Neutrophil (primary cell): Measurements from ENCODE around the gene PLEKHO1.
A peak's percentile ranks its signal among the peaks of the same experiment; 100 is the strongest.

Source experiments
- H3K27ac ChIP-seq: fragments of 200-600 bp; sonication (generic); 2 replicates; pipeline ENCODE4 v1.5.1; 2016; ENCODE audit warnings: mild to moderate bottlenecking, moderate library complexity
- H3K27me3 ChIP-seq: fragments of 200-600 bp; sonication (generic); 2 replicates; pipeline ENCODE4 v1.6.0; 2016; ENCODE audit warnings: mild to moderate bottlenecking
- H3K36me3 ChIP-seq: fragments of 200-600 bp; sonication (generic); 2 replicates; pipeline ENCODE4 v1.5.1; 2017
- H3K4me1 ChIP-seq, 2 experiments: fragments of 200-600 bp in 1 of 2; sonication (generic) in 1 of 2; 1 replicate in 1 of 2; 2 replicates in 1 of 2; pipeline versions ENCODE4 v1.5.1 to v1.6.1; 2013 to 2016; ENCODE audit warnings: low read depth in 1 of 2, low read length in 1 of 2, mild to moderate bottlenecking in 1 of 2, moderate library complexity in 1 of 2; ENCODE audit not compliant: control insufficient read depth in 1 of 2, insufficient read depth in 1 of 2
- H3K4me3 ChIP-seq, 2 experiments: fragments of 200-600 bp in 1 of 2; sonication (generic) in 1 of 2; 1 replicate in 1 of 2; 2 replicates in 1 of 2; pipeline ENCODE4 v1.5.1; 2013 to 2016; ENCODE audit warnings: low read depth in 1 of 2, low read length in 1 of 2, mild to moderate bottlenecking in 1 of 2, moderate library complexity in 1 of 2
- H3K9me3 ChIP-seq: fragments of 200-600 bp; sonication (generic); 2 replicates; pipeline ENCODE4 v1.5.1; 2016
- TF ChIP-seq, protein P1 (sequence below): fragments of 200-600 bp; sonication (generic); IDR thresholded peaks from 2 replicates; pipeline ENCODE4 v1.5.1; 2016; ENCODE audit warnings: antibody characterized with exemption

PLEKHO1 gene

DNA sequence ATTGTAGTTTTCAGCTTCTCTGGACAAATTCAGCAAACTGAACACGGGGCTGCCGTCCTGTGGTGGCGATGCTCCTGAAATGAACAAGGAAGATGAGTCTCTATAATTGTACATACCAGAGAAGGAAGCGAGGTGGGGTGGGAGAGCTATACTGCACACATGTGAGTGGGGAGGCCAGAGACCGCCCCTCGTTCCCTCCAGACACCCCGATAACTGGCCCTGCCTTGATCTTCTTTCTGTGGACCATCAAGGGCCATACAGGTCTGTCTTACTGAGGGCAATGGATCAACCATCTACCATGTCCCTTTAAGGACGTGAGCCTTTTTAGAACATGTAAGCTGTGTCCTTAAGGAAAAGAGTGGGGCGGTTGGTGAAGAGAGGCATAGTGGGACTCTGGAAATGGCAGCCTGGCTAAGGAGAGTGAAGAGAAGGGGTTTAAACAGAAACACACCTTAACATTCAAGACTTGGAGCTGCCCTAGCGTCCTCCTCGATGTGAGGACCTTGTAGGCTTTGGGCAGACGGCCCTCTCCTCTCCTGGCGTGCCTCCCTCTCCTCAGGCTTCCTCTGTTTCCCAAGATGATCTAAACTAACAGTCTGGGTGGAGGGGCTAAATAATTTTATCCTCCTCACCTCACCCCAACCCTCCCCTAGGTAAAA is 5.8 kb downstream of the PLEKHO1 start:
- TF ChIP-seq, protein P1, sequence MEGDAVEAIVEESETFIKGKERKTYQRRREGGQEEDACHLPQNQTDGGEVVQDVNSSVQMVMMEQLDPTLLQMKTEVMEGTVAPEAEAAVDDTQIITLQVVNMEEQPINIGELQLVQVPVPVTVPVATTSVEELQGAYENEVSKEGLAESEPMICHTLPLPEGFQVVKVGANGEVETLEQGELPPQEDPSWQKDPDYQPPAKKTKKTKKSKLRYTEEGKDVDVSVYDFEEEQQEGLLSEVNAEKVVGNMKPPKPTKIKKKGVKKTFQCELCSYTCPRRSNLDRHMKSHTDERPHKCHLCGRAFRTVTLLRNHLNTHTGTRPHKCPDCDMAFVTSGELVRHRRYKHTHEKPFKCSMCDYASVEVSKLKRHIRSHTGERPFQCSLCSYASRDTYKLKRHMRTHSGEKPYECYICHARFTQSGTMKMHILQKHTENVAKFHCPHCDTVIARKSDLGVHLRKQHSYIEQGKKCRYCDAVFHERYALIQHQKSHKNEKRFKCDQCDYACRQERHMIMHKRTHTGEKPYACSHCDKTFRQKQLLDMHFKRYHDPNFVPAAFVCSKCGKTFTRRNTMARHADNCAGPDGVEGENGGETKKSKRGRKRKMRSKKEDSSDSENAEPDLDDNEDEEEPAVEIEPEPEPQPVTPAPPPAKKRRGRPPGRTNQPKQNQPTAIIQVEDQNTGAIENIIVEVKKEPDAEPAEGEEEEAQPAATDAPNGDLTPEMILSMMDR: no peak
- Histone ChIP-seq H3K27ac (no peak overlapping the region), H3K9me3 (no peaks in the 10 kb centered on the region), H3K36me3 (peaks cover 84% of the 10 kb centered on the region), H3K4me3 (no peak overlapping the region), H3K4me1 (peaks cover 44 to 57% of the 10 kb centered on the region in 2 experiments), H3K27me3 (peaks cover 53% of the 10 kb centered on the region)

DNA sequence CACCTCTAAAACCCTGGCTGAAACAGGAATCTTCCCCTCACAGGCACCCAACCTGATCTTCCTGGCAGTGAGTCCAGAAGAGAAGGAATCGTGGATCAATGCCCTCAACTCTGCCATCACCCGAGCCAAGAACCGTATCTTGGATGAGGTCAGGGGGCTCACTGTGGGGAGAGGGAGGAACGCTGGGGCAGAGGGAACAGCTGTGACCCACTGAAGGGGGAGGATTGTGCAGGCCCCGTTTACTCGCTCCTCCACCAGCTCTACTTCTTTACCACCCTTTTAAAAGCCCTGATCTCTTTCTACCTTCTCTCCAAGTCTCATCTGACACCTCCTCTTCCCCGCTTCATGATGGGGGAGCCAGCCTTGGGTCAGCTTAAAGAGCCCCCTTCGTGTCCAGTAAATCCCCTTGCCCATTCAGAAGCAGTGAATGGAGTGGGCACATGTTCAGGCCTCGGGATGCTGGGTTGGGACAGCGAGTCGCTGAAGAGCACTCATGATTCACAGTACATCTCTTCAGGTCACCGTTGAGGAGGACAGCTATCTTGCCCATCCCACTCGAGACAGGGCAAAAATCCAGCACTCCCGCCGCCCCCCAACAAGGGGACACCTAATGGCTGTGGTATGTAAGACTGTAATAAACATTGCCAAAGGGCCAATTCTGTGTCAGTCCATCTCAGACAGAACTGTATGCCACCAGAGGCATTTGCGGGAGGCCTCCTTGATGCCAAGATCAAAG is 7.3 kb downstream of the PLEKHO1 start:
- Histone ChIP-seq H3K4me3 (no peak overlapping the region), H3K36me3 (peaks cover 80% of the 10 kb centered on the region), H3K27me3 (peaks cover 44% of the 10 kb centered on the region), H3K9me3 (no peaks in the 10 kb centered on the region), H3K4me1 (peaks cover 44 to 62% of the 10 kb centered on the region in 2 experiments), H3K27ac (peak overlapping the region; percentile 97)
- TF ChIP-seq, protein P1: no peak

DNA sequence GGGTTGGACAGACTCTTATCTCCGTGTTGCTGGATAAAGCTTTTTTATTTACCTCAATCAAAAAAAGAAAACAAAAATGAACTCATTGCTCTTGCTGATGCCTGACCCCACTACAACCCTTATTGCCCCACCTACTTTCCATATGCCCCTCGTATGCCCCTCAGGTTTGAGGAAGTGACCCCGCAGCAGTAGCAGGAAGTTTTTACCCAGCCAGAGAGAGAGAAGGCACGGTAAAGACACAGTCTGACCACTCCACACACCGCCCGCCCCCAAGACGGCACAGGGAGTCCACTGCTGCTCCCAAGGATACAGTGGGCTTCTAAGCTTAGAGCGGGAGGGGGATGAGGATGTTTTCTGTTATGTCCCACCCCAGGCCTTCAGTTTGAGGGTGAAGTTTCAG is 9.8 kb downstream of the PLEKHO1 start:
- H3K27me3 ChIP-seq: peaks cover 18% of the 10 kb centered on the region
- TF ChIP-seq, protein P1: no peak
- H3K4me1 ChIP-seq: peaks cover 65 to 66% of the 10 kb centered on the region in 2 experiments
- H3K4me3 ChIP-seq: peak overlapping the region; percentile 68 to 77
- H3K36me3 ChIP-seq: peaks cover 56% of the 10 kb centered on the region
- H3K9me3 ChIP-seq: no peaks in the 10 kb centered on the region
- peak overlapping the region; percentile 97 for H3K27ac ChIP-seq

DNA sequence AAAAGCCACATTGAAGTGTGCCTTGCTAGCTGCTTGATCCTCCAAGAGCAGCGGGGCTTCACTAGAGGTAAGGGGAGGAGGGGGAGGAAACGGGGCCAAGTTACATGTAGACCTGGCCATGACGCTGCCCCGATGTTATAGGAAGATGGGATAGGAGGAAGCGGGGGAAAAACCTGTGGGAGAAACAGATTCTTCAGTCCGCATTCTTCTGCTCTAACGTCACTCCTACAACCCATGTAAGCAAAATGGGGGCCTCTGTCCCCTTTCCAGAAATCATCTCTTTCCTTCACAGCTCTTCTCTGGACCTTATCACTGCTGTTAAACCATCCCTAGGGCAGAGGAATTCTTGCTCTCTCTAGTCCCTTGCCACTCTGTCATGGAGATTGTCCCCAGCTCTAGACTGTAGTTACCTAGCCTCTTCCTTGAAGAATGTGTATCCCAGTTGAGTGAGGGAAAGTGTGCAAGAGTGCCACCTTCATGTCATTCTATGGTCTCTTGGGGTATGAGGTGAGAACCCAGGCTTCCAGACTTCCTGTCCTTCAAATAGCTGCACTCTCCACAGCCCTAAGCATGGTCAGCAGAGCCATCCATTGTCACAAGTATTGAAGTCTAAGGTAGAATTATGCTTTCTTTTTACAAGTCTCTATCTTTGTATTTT is 11.4 kb downstream of the PLEKHO1 start:
- TF ChIP-seq, protein P1: no peak
- Histone ChIP-seq H3K36me3 (peaks cover 40% of the 10 kb centered on the region), H3K4me1 (peaks cover 80 to 82% of the 10 kb centered on the region in 2 experiments), H3K27me3 (peaks cover 3% of the 10 kb centered on the region), H3K27ac (peak overlapping the region; percentile 97), H3K9me3 (no peaks in the 10 kb centered on the region), H3K4me3 (peak overlapping the region; percentile 68 to 77)

DNA sequence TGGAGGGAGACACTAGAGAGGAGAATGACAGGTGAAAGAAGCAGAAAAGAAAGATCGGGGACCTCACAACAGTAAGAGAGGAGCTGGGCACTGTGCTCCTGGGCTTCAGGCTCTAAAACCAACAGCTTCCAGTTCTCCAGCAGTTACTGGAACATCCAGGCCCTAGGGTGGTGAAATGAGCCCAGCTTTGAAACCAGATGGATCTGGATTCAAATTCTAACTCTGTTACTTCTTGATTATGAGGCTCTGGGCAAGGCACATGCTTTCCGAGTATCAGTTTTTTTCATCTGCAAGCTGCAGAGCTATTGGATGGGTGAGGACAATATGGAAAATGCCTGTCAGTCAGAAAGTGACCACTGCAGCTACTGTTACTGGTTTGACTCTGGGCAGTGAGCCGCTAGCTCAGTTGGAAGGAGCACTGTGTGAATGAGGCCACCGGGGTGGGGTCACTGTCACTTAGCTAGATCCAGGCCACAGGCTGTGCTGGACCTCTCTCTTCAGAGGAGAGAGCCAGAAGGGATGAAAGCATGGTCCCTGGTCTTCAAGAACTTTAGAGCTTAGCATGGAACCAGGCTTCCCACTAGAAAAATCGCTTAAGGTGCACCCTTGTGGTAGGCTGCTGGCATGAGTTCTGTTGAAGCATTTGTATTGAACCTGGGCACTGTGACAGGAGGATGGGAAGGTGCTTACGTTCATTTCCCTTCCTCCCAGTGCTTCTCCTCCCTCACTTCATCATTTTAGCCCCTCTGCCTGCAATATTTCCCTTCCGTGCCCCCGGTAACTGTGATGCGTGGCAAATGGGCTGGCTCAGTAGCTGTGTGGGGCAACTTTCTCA is 12.2 kb downstream of the PLEKHO1 start:
- Histone ChIP-seq H3K9me3 (no peaks in the 10 kb centered on the region), H3K4me1 (peaks cover 82 to 83% of the 10 kb centered on the region in 2 experiments), H3K27ac (peak overlapping the region; percentile 97), H3K4me3 (peak overlapping the region; percentile 31 to 77), H3K36me3 (peaks cover 31% of the 10 kb centered on the region), H3K27me3 (no peaks in the 10 kb centered on the region)
- TF ChIP-seq, protein P1: no peak
